Neural crest cell (in vitro differentiated cells): Measurements from ENCODE around the gene CBFA2T2. TPM values are rescaled to one million over a fixed set of nuclear protein-coding genes. Genes with fewer than 3 reads are reported as not detected.

Experiments used
- DNase-seq: peaks from one replicate; pipeline ENCODE4 v3.0.0; 2021; ENCODE audit warnings: low read depth, mixed read lengths, low spot score
- H3K27ac Mint-ChIP-seq: one replicate; pipeline ENCODE4 v1.8.0; 2021; ENCODE audit warnings: mild to moderate bottlenecking, mixed read lengths; ENCODE audit not compliant: unreplicated experiment
- H3K27me3 Mint-ChIP-seq: 2 replicates; pipeline ENCODE4 v1.8.0; 2021; ENCODE audit warnings: low read depth, mild to moderate bottlenecking, mixed read lengths
- H3K36me3 Mint-ChIP-seq: 2 replicates; pipeline ENCODE4 v1.8.0; 2021; ENCODE audit warnings: low read depth, mild to moderate bottlenecking, mixed read lengths
- H3K4me1 Mint-ChIP-seq: 2 replicates; pipeline ENCODE4 v1.8.0; 2021; ENCODE audit warnings: mixed read lengths
- H3K4me3 Mint-ChIP-seq: one replicate; pipeline ENCODE4 v1.8.0; 2021; ENCODE audit warnings: mild to moderate bottlenecking, mixed read lengths
- H3K9me3 Mint-ChIP-seq: 2 replicates; pipeline ENCODE4 v1.8.0; 2021; ENCODE audit warnings: mixed read lengths
- CTCF ChIP-seq: fragments of 200-600 bp; sonication (generic); conservative IDR thresholded peaks from 2 replicates; pipeline ENCODE4 v1.5.0; 2021; ENCODE audit warnings: antibody characterized with exemption, mild to moderate bottlenecking
- total RNA-seq: library from RNA; stranded (reverse); gene quantifications from 2 replicates; pipeline ENCODE4 v1.2.1, GENCODE V29; 2021

CBFA2T2 gene
- total RNA-seq, 1 donor from 2014 or later = 36.5 TPM

- peaks cover 44% of the 10 kb centered on the region for H3K4me1 Mint-ChIP-seq
- TF ChIP-seq CTCF = no peak
- no peak for DNase-seq
- H3K27me3 Mint-ChIP-seq = peaks cover 3% of the 10 kb centered on the region
- no peaks in the 10 kb centered on the region for H3K36me3 Mint-ChIP-seq
- H3K27ac Mint-ChIP-seq = no peak overlapping the region
- H3K4me3 Mint-ChIP-seq = peak overlapping the region; percentile 77
- no peaks in the 10 kb centered on the region for H3K9me3 Mint-ChIP-seq
These were observed 197.5 kb downstream of the CBFA2T2 start for GRCh38 chr20:33687370-33687915.

- peak overlapping the region; percentile 77 for H3K4me3 Mint-ChIP-seq
These were observed 198.4 kb downstream of the CBFA2T2 start for GRCh38 chr20:33687993-33688937.

GRCh38 chr20:33688938-33689424 is 199.1 kb downstream of the CBFA2T2 start:
- Mint-ChIP-seq H3K27ac (no peak overlapping the region), H3K9me3 (no peaks in the 10 kb centered on the region), H3K36me3 (no peaks in the 10 kb centered on the region)

More at GRCh38 chr20:33687993-33688937, 198.4 kb downstream of the CBFA2T2 start:
- TF ChIP-seq CTCF = no peak
- H3K9me3 Mint-ChIP-seq = no peaks in the 10 kb centered on the region
- no peak overlapping the region for H3K27ac Mint-ChIP-seq
- peaks cover 42% of the 10 kb centered on the region for H3K4me1 Mint-ChIP-seq
- no peak for DNase-seq
- H3K36me3 Mint-ChIP-seq = no peaks in the 10 kb centered on the region
- H3K27me3 Mint-ChIP-seq = peaks cover 3% of the 10 kb centered on the region

GRCh38 chr20:33689493-33689892 is 199.6 kb downstream of the CBFA2T2 start:
- no peak for DNase-seq
- H3K4me1 Mint-ChIP-seq = peaks cover 45% of the 10 kb centered on the region
- H3K9me3 Mint-ChIP-seq = no peaks in the 10 kb centered on the region
- H3K27me3 Mint-ChIP-seq = peaks cover 3% of the 10 kb centered on the region
- H3K36me3 Mint-ChIP-seq = no peaks in the 10 kb centered on the region
- no peak overlapping the region for H3K4me3 Mint-ChIP-seq
- TF ChIP-seq CTCF = no peak
- H3K27ac Mint-ChIP-seq = no peak overlapping the region

More at GRCh38 chr20:33688938-33689424, 199.1 kb downstream of the CBFA2T2 start:
- TF ChIP-seq CTCF = no peak
- Mint-ChIP-seq H3K27me3 (peaks cover 3% of the 10 kb centered on the region), H3K4me1 (peaks cover 45% of the 10 kb centered on the region), H3K4me3 (no peak overlapping the region)
- no peak for DNase-seq

GRCh38 chr20:33689973-33690372 is 200.1 kb downstream of the CBFA2T2 start:
- no peak for DNase-seq
- no peak for TF ChIP-seq CTCF
- H3K36me3 Mint-ChIP-seq = no peaks in the 10 kb centered on the region
- peaks cover 45% of the 10 kb centered on the region for H3K4me1 Mint-ChIP-seq
- H3K9me3 Mint-ChIP-seq = no peaks in the 10 kb centered on the region
- peaks cover 3% of the 10 kb centered on the region for H3K27me3 Mint-ChIP-seq
- H3K27ac Mint-ChIP-seq = peak overlapping the region; percentile 79
- H3K4me3 Mint-ChIP-seq = peak overlapping the region; percentile 48
